Measurements from ENCODE around the gene C2orf72.

GRCh38 chr2:231033147-231034132, 3.9 kb upstream of the C2orf72 start:
- no peak for TF ChIP-seq CTCF (conservative IDR thresholded peaks at IDR 0.05; ENCODE audit: low read length)
- TF ChIP-seq EZH2phosphoT487 (IDR thresholded peaks at IDR 0.05; ENCODE audit: borderline replicate concordance): no peak
